Measurements from ENCODE around the gene KCNG3. TPM values are rescaled to one million over a fixed set of nuclear protein-coding genes. Genes with fewer than 3 reads are reported as not detected.

The KCNG3 gene
- total RNA-seq, 1 experiment from 2014 or later, result 1.3 TPM

GRCh38 chr2:42424033-42424432 lies 69.7 kb downstream of the KCNG3 start:
- no peaks in the 10 kb centered on the region for H3K36me3 ChIP-seq (ENCODE audit: low read depth)
- H4K20me1 ChIP-seq (ENCODE audit: insufficient read depth), result no peaks in the 10 kb centered on the region
- BruUV-seq (replicated peaks), result no TSS peak
- H3K9me2 ChIP-seq (ENCODE audit: insufficient read depth), result no peaks in the 10 kb centered on the region
- TF ChIP-seq CTCF (conservative IDR thresholded peaks at IDR 0.05) (no peak), EZH2 (IDR thresholded peaks at IDR 0.05; ENCODE audit: low read depth) (no peak)
- H3K79me2 ChIP-seq (ENCODE audit: low read depth), result no peaks in the 10 kb centered on the region
- H3K4me1 ChIP-seq (replicated peaks; ENCODE audit: insufficient read depth), result peaks cover 34% of the 10 kb centered on the region
- DNase-seq, result no peak
- H3F3A ChIP-seq (ENCODE audit: insufficient read depth, low read depth), result peaks cover 12% of the 10 kb centered on the region
- intact Hi-C loops (cut with micrococcal nuclease; ENCODE audit: unreplicated experiment), result no loop called here
- no peak overlapping the region for H3K4me3 ChIP-seq
- ChIA-PET POLR2A (ENCODE audit: unreplicated experiment) (no interaction called here), CTCF (no interaction called here)
- H3K27me3 ChIP-seq (ENCODE audit: insufficient read depth, low read depth), result no peaks in the 10 kb centered on the region
- no peak overlapping the region for H3K4me2 ChIP-seq
- H2AFZ ChIP-seq, result no peak overlapping the region
- no peaks in the 10 kb centered on the region for H3K9me3 ChIP-seq (ENCODE audit: insufficient read depth, low read depth)
- H3K27ac ChIP-seq, result no peak overlapping the region

GRCh38 chr2:42421601-42422239 lies 72.1 kb downstream of the KCNG3 start:
- Histone ChIP-seq H3K79me2 (ENCODE audit: low read depth) (no peaks in the 10 kb centered on the region), H3K4me3 (no peak overlapping the region), H3K27me3 (ENCODE audit: insufficient read depth, low read depth) (no peaks in the 10 kb centered on the region), H3K4me1 (replicated peaks; ENCODE audit: insufficient read depth) (peaks cover 34% of the 10 kb centered on the region), H2AFZ (no peak overlapping the region), H3K36me3 (ENCODE audit: low read depth) (no peaks in the 10 kb centered on the region), H3K9me2 (ENCODE audit: insufficient read depth) (no peaks in the 10 kb centered on the region), H3K27ac (peak overlapping the region; percentile 82), H3K9me3 (ENCODE audit: insufficient read depth, low read depth) (no peaks in the 10 kb centered on the region), H4K20me1 (ENCODE audit: insufficient read depth) (no peaks in the 10 kb centered on the region), H3K4me2 (no peak overlapping the region), H3F3A (ENCODE audit: insufficient read depth, low read depth) (peaks cover 12% of the 10 kb centered on the region)
- DNase-seq, result no peak
- CTCF ChIA-PET, result no interaction called here
- intact Hi-C loops (cut with micrococcal nuclease; ENCODE audit: unreplicated experiment), result no loop called here
- POLR2A ChIA-PET (ENCODE audit: unreplicated experiment), result no interaction called here
- TF ChIP-seq CTCF (conservative IDR thresholded peaks at IDR 0.05) (no peak), EZH2 (IDR thresholded peaks at IDR 0.05; ENCODE audit: low read depth) (no peak)
- BruUV-seq (replicated peaks), result no TSS peak

GRCh38 chr2:42421157-42421485 lies 72.7 kb downstream of the KCNG3 start:
- H3K4me2 ChIP-seq, result peak overlapping the region; percentile 53
- BruUV-seq (replicated peaks), result no TSS peak
- no peaks in the 10 kb centered on the region for H4K20me1 ChIP-seq (ENCODE audit: insufficient read depth)
- no peak for DNase-seq
- H3K36me3 ChIP-seq (ENCODE audit: low read depth), result no peaks in the 10 kb centered on the region
- intact Hi-C loops (cut with micrococcal nuclease; ENCODE audit: unreplicated experiment), result no loop called here
- peaks cover 12% of the 10 kb centered on the region for H3F3A ChIP-seq (ENCODE audit: insufficient read depth, low read depth)
- H3K9me2 ChIP-seq (ENCODE audit: insufficient read depth), result no peaks in the 10 kb centered on the region
- ChIA-PET CTCF (no interaction called here), POLR2A (ENCODE audit: unreplicated experiment) (interaction anchor here (0.7 kb wide), 1 partner anchor 12 kb away, joined by 5 read pairs; no protein-coding TSS in a partner anchor)
- peaks cover 34% of the 10 kb centered on the region for H3K4me1 ChIP-seq (replicated peaks; ENCODE audit: insufficient read depth)
- no peak overlapping the region; the same call in 1 of the 2 replicates for H2AFZ ChIP-seq
- TF ChIP-seq EZH2 (IDR thresholded peaks at IDR 0.05; ENCODE audit: low read depth), result no peak
- TF ChIP-seq CTCF (conservative IDR thresholded peaks at IDR 0.05), result no peak
- H3K9me3 ChIP-seq (ENCODE audit: insufficient read depth, low read depth), result no peaks in the 10 kb centered on the region
- no peaks in the 10 kb centered on the region for H3K27me3 ChIP-seq (ENCODE audit: insufficient read depth, low read depth)
- H3K27ac ChIP-seq, result peak overlapping the region; percentile 82
- H3K79me2 ChIP-seq (ENCODE audit: low read depth), result no peaks in the 10 kb centered on the region
- no peak overlapping the region for H3K4me3 ChIP-seq

Data from PC-9 (cell line).